K562 (cell line): Measurements from ENCODE around the gene FGFRL1. TPM values are rescaled to one million over a fixed set of nuclear protein-coding genes. Genes with fewer than 3 reads are reported as not detected.

Experiments used
- CTBP1 ChIP-seq: fragments of 450-650 bp; IDR thresholded peaks from 2 replicates; pipeline ENCODE4 v1.6.1; 2016; ENCODE audit warnings: borderline replicate concordance
- CTCF ChIP-seq, 3 experiments: IDR thresholded peaks in 2 of 3; conservative IDR thresholded peaks in 1 of 3; 2 replicates each; pipeline ENCODE4 v1.5.1; 2011 to 2012; ENCODE audit warnings: low read length in 3 of 3, mild to moderate bottlenecking in 3 of 3, control low read depth in 2 of 3, improper control_type of control experiment in 1 of 3, inconsistent platforms in 1 of 3, low read depth in 1 of 3, mixed read lengths in 1 of 3, moderate library complexity in 1 of 3; ENCODE audit not compliant: insufficient read depth in 2 of 3
- E2F1 ChIP-seq: sonication (generic); formaldehyde crosslinking; IDR thresholded peaks from 2 replicates; pipeline ENCODE4 v1.8.1; 2023; ENCODE audit warnings: mild to moderate bottlenecking, missing genetic modification reagents, moderate library complexity
- EP300 ChIP-seq: IDR thresholded peaks from 2 replicates; pipeline ENCODE4 v1.6.1; 2012; ENCODE audit warnings: low read length, improper control_type of control experiment
- KDM5B ChIP-seq: fragments of 200-600 bp; sonication (generic); IDR thresholded peaks from 2 replicates; pipeline ENCODE4 v1.6.1; 2012; ENCODE audit warnings: low read depth, mild to moderate bottlenecking, moderate library complexity, low read length, control low read depth, inconsistent platforms; ENCODE audit not compliant: insufficient replicate concordance
- NFE2 ChIP-seq: IDR thresholded peaks from 2 replicates; pipeline ENCODE4 v1.6.1; 2014; ENCODE audit warnings: antibody characterized with exemption, low read depth
- NR2F6 ChIP-seq: fragments of 450-650 bp; formaldehyde crosslinking; IDR thresholded peaks from 2 replicates; pipeline ENCODE4 v1.4.0; 2020; ENCODE audit warnings: mild to moderate bottlenecking
- PRDM10 ChIP-seq: fragments of 450-650 bp; IDR thresholded peaks from 2 replicates; pipeline ENCODE4 v1.6.1; 2018; ENCODE audit not compliant: partially characterized antibody
- RBBP5 ChIP-seq: fragments of 200-600 bp; sonication (generic); IDR thresholded peaks from 2 replicates; pipeline ENCODE4 v1.6.1; 2012; ENCODE audit warnings: borderline replicate concordance, mild to moderate bottlenecking, low read length, control low read depth, inconsistent platforms; ENCODE audit not compliant: insufficient read depth, poor library complexity, severe bottlenecking
- SRF ChIP-seq, 2 experiments: fragments of 250-450, 450-650 bp in 1 of 2; sonication (Bioruptor Pico) in 1 of 2; sonication (generic) in 1 of 2; formaldehyde crosslinking; IDR thresholded peaks; 2 replicates each; pipeline versions ENCODE4 v1.5.0 to v1.5.1; 2020 to 2022; ENCODE audit warnings: mild to moderate bottlenecking in 1 of 2, missing genetic modification reagents in 1 of 2
- UBTF ChIP-seq, 2 experiments: IDR thresholded peaks; 2 replicates each; pipeline ENCODE4 v1.6.1; 2012; ENCODE audit warnings: improper control_type of control experiment in 2 of 2, low read depth in 2 of 2, low read length in 2 of 2, borderline replicate concordance in 1 of 2
- ZBTB7A ChIP-seq: IDR thresholded peaks from 2 replicates; pipeline ENCODE4 v1.6.1; 2011; ENCODE audit warnings: low read depth, mild to moderate bottlenecking, low read length, moderate library complexity, borderline replicate concordance; ENCODE audit not compliant: control insufficient read depth
- ZBTB9 ChIP-seq: fragments of 450-650 bp; formaldehyde crosslinking; IDR thresholded peaks from 2 replicates; pipeline ENCODE4 v1.4.0; 2020; ENCODE audit warnings: mild to moderate bottlenecking, moderate library complexity
- polyA plus RNA-seq, 8 experiments: library from polyadenylated mRNA; depleted of rRNA in 4 of 8; stranded (reverse) in 5 of 8; unstranded in 3 of 8; fragments of >200 nt; fragmentation: Nextera tagmentation in 2 of 8; fragmentation: Illumina TruSeq in 1 of 8; extraction: Ambion mirVana in 2 of 8; extraction: Trizol in 1 of 8; gene quantifications; 2 replicates each; pipeline versions ENCODE4 v1.2.1 to v1.2.3, GENCODE V29; 2011 to 2014; ENCODE audit warnings: inconsistent platforms in 1 of 8, missing spikeins in 1 of 8
- total RNA-seq, 7 experiments: library from RNA; depleted of rRNA in 6 of 7; stranded (reverse); fragments of >200 nt in 6 of 7; fragmentation: Illumina TruSeq in 2 of 7; extraction: Trizol in 2 of 7; gene quantifications; 2 replicates each; pipeline versions ENCODE4 v1.2.1 to v1.2.3, GENCODE V29; 2011 to 2021; ENCODE audit warnings: low replicate concordance in 1 of 7

The FGFRL1 gene
- total and polyA plus RNA-seq, 9 of the 15 experiments (the other 6 are each of a cell fraction or from before 2014, with no cell fraction given): 0.34 to 49.9 (median 14.6) TPM

- no peak for TF ChIP-seq CTCF (IDR thresholded peaks at IDR 0.05 in 2 of 3, conservative IDR thresholded peaks at IDR 0.05 in 1 of 3; ENCODE audit: insufficient read depth in 2 of 3, low read depth in 1 of 3, low read length in 3 of 3)
- peak; percentile 76; the same call in 1 of the 2 replicates for TF ChIP-seq ZBTB9 (CRISPR knock-in tag)
- peak in 1 of 2 experiments; percentile 49; a peak in 1 of 4 replicates for TF ChIP-seq UBTF (IDR thresholded peaks at IDR 0.05; ENCODE audit: borderline replicate concordance in 1 of 2, low read depth in 2 of 2, low read length in 2 of 2)
- TF ChIP-seq E2F1: 0 out of 2 replicates have a peak, but pooled peaks have one; percentile 0
- TF ChIP-seq NR2F6 (CRISPR knock-in tag): no peak
- TF ChIP-seq NFE2: peak; percentile 93
- peak; percentile 31 for TF ChIP-seq KDM5B
- peak; percentile 50 for TF ChIP-seq PRDM10
- no peak for TF ChIP-seq SRF (CRISPR knock-in tag; IDR thresholded peaks at IDR 0.05)
- peak; percentile 68; the same call in 1 of the 2 replicates for TF ChIP-seq ZBTB7A
- TF ChIP-seq RBBP5: peak; percentile 28
- peak; percentile 44; the same call in 1 of the 2 replicates for TF ChIP-seq EP300
- TF ChIP-seq CTBP1: 0 out of 2 replicates have a peak, but pooled peaks have one; percentile 1
These were observed 18.1 kb upstream of the FGFRL1 start, which contains the start of gene SLC26A1 (continued) for GRCh38 chr4:993111-994029.
